ENCODE results near the gene PANX1. TPM values are rescaled to one million over a fixed set of nuclear protein-coding genes. Genes with fewer than 3 reads are reported as not detected.

Gene PANX1
- total RNA-seq, 6 experiments from 2014 or later: 22.5 to 26.7 (median 24.5) TPM

DNA sequence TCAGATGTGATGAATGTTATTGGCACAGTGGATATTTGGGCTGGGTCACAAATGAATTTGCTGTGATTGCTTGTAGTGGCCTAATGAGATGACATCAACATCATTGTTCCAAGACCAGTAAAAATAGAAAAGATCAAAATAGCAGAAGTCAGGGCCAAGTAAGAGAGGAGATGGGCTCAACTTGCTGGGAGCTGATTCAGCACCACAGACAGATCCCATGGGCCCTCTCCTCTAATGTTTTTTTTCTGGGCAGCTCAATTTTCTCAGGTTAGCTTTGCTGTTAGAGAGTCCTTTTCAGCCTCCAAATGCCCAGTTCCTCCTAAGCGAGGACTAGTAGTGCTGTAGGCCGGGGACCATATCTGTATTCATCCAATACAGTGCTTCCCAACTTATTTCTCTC is 89.7 kb downstream of the PANX1 start:
- no peaks in the 10 kb centered on the region for H3K4me1 Mint-ChIP-seq (ENCODE audit: low read depth)
- no peak overlapping the region for H3K4me3 Mint-ChIP-seq
- H3K27me3 Mint-ChIP-seq (ENCODE audit: insufficient read depth): peaks cover under 1% of the 10 kb centered on the region
- peaks cover 6% of the 10 kb centered on the region; the same call in 1 of the 2 replicates for H3K36me3 Mint-ChIP-seq (ENCODE audit: low read depth)
- TF ChIP-seq, protein P1, sequence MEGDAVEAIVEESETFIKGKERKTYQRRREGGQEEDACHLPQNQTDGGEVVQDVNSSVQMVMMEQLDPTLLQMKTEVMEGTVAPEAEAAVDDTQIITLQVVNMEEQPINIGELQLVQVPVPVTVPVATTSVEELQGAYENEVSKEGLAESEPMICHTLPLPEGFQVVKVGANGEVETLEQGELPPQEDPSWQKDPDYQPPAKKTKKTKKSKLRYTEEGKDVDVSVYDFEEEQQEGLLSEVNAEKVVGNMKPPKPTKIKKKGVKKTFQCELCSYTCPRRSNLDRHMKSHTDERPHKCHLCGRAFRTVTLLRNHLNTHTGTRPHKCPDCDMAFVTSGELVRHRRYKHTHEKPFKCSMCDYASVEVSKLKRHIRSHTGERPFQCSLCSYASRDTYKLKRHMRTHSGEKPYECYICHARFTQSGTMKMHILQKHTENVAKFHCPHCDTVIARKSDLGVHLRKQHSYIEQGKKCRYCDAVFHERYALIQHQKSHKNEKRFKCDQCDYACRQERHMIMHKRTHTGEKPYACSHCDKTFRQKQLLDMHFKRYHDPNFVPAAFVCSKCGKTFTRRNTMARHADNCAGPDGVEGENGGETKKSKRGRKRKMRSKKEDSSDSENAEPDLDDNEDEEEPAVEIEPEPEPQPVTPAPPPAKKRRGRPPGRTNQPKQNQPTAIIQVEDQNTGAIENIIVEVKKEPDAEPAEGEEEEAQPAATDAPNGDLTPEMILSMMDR (IDR thresholded peaks at IDR 0.05): no peak
- no peak for DNase-seq
- H3K9me3 Mint-ChIP-seq: peaks cover 17% of the 10 kb centered on the region
- H3K27ac Mint-ChIP-seq: no peak overlapping the region

DNA sequence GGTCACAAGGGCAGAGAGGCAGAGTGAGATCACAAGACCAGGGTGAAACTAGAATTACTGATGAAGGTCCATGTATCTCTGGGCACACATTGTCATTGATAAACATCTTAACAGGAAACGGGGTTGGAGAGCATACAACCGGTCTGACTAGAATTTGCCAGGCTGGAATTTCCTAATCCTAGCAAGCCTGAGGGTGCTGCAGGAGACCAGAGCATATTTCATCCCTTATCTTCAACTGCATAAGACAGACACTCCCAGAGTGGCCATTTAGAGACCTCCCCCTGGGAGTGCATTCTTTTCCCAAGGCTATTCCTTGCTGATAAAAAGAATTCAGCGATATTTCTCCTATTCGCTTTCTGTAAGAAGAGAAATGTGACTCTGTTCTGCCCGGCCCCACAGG is 91.1 kb downstream of the PANX1 start:
- Mint-ChIP-seq H3K4me1 (ENCODE audit: low read depth) (no peaks in the 10 kb centered on the region), H3K27ac (no peak overlapping the region), H3K4me3 (no peak overlapping the region), H3K36me3 (ENCODE audit: low read depth) (peaks cover 6% of the 10 kb centered on the region; the same call in 1 of the 2 replicates), H3K9me3 (peaks cover 17% of the 10 kb centered on the region), H3K27me3 (ENCODE audit: insufficient read depth) (no peaks in the 10 kb centered on the region; the same call in 1 of the 2 replicates)
- DNase-seq: no peak
- TF ChIP-seq, protein P1 (IDR thresholded peaks at IDR 0.05): no peak

DNA sequence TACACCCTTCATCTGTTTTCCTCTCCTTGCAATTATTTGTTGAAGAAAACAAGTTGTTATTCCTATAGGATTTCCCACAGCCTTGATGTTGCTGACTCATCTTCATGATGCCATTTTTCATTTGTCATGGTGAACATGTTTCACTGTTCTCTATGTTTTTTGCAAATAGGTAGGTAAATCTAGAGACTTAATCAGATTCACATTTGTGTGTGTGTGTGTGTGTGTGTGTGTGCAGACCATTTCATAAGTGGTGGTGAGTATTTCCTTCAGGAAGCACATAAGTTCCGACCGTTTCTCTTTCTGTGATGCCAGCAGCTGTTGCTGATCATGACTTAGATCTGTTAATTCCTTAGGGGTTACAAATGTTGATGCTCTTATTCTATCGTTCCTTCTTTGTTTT is 95.4 kb downstream of the PANX1 start:
- no peak overlapping the region for H3K27ac Mint-ChIP-seq
- TF ChIP-seq, protein P1 (IDR thresholded peaks at IDR 0.05): no peak
- H3K27me3 Mint-ChIP-seq (ENCODE audit: insufficient read depth): no peaks in the 10 kb centered on the region; the same call in 1 of the 2 replicates
- no peak overlapping the region for H3K4me3 Mint-ChIP-seq
- H3K4me1 Mint-ChIP-seq (ENCODE audit: low read depth): no peaks in the 10 kb centered on the region
- peaks cover 6% of the 10 kb centered on the region; the same call in 1 of the 2 replicates for H3K36me3 Mint-ChIP-seq (ENCODE audit: low read depth)
- no peak for DNase-seq
- peaks cover 11% of the 10 kb centered on the region for H3K9me3 Mint-ChIP-seq

Other genes with a start within 250 kb of the PANX1 start
- gene HEPHL1, start 107.5 kb upstream of the PANX1 start, total RNA-seq (2021; fragmentation: NEBNext Ultra II Directional; extraction: Animal tissue kit (Norgen Biotek cat#: 25700)): not detected
- under 1 TPM in 1 of 6 experiments, not detected in 5; 0.26 TPM for gene IZUMO1R, start 175.7 kb downstream of the PANX1 start, total RNA-seq (2021; fragmentation: NEBNext Ultra II Directional; extraction: Animal tissue kit (Norgen Biotek cat#: 25700))